OCI-LY1 (cell line): Measurements from ENCODE around the gene BMP6.

Source experiments
- CTCF ChIP-seq: fragments of 200-600 bp; sonication (generic), shearing (Covaris generic); IDR thresholded peaks from 2 replicates; pipeline ENCODE4 v1.5.1; 2017; ENCODE audit warnings: mild to moderate bottlenecking, antibody characterized with exemption, low read length, moderate library complexity, mixed read lengths
- EZH2 ChIP-seq: fragments of 200-600 bp; sonication (generic), shearing (Covaris generic); IDR thresholded peaks from 2 replicates; pipeline ENCODE4 v1.8.0; 2017; ENCODE audit warnings: borderline replicate concordance, mixed run types, mild to moderate bottlenecking, antibody characterized with exemption, low read length, moderate library complexity, mixed read lengths

DNA sequence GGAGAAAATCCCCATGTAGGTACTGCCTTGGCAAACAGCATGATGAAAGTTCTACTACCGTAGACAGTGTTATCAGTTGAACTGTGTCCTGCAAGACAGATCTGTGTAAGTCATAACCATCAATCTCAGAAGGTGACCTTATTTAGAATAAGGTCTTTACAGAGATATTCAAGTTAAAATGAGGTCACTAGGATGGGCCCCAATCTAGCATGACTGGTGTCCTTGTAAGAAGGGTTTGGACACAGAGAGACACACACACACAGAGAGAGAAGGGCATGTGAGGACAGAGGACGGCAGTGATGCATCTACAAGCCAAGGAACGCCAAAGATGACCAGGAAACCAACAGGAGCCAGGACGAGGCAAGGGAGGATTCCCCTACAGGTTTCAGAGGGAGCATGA, 175.9 kb downstream of the BMP6 start:
- no peak for TF ChIP-seq CTCF
- no peak for TF ChIP-seq EZH2
